Stimulated activated CD4-positive, alpha-beta T cell treated with anti-CD3 and anti-CD28 coated beads, Interleukin-4, amount 100 ng/mL, for 48 hours (primary cell): ENCODE data around the gene TRRAP.
"Not testable (repeated sequence)": the region's sequence is repeated elsewhere in the genome, so short reads cannot be mapped to it uniquely, and the experiment has no call there.

Experiments
- DNase-seq, 2 donors: peaks; one replicate each; pipeline ENCODE4 v3.0.0-alpha.2; 2020; ENCODE audit warnings: low read depth in 2 of 2

The TRRAP gene

GRCh38 chr7:98878365-98879197 lies at the start of gene TRRAP:
TSS of gene TRRAP (plus strand) at chr7:98878532. CDS start at chr7:98881151, 2,619 bp downstream.
- DNase-seq = peak; percentile 75

- no peak for DNase-seq
Observed at GRCh38 chr7:98830972-98831548, 47.3 kb upstream of the TRRAP start.

DNA sequence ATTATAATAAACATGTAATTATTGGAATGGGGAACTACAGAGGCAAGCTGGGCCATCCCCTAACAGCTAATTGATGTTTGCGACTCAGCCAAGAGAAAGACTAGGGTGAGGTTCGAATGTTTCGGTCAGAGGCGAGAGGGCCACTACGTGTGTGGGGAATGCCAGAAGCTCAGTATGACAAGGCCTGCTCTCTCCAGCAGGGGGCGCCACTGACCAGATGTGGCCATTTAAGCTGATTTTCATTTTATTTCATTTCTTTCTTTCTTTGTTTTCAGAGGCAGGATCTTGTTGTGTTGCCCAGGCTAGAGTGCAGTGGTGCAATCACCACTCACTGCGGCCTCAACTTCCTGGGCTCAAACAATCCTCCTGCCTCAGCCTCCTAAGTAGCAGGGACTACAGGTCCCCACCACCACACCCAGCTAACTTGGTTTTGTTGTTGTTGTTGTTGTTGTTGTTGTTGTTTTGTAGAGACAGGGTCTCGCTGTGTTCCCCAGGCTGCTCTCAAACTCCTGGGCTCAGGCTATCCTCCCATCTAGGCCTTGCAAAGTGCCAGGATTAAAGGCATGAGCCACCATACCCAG lies 46.6 kb upstream of the TRRAP start:
- peak; percentile 30 to 60 for DNase-seq

DNA sequence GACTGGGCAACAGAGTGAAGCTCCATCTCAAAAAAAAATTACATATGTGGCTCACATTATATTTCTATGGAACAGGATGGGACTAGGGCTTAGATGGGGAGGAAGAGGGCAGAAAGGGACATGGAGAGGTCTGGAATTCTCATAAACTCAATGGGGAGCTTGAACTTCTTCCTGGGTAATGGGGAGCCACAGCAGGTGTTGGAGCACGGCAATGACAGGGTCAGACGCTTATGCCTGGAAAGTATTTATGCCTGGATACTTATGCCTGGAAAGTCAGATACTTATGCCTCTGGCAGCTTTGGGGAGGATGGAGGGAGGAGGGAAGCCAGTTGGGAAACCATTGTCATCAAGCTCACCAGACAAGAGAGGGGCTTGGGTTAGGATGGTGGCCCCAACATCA lies 45.3 kb upstream of the TRRAP start:
- no peak for DNase-seq

GRCh38 chr7:98834949-98835348 lies 43.4 kb upstream of the TRRAP start:
- no peak for DNase-seq

DNA sequence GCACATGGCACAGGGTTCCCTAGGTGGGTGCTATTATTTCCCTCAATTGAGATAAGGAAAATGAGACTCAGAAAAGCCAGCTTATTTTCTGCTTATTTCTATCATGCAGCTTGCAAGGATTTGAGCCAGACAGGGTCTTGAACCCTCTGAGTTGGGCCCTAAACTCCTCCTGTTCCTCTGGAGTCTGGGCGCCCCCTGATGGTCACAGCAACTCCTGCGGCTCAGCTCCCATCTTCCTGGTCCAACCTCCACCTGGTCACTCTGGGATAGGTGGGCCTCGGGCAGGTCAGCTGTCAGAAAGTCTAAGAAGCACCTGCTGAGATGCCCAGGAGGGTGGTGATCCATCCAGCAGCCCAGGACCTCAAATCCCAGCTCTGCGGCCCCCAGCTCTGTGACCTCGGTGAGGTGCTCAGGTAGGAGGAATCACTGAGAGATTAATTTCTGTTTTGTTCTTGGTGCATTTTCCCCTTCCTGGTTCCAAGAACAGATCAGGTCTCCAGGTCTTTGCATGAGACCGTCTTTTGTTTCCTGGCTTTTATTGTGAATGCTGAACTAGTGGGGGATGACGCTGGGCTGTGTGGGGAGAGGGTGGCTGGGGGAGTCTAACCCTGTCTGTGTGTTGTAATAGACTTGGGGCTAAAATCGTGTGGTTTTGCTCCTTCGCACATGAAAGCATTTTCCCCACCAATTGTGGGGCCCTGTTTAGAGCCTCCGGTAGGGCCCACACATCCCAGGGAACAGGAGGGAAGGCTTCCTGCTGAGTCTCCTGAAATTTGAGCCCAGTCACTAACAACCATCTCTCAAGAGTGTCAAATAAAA lies 41.3 kb upstream of the TRRAP start:
- DNase-seq = peak; percentile 8 to 33

- DNase-seq = no peak
Observed at GRCh38 chr7:98837630-98837972, 40.7 kb upstream of the TRRAP start.

- no peak for DNase-seq
Observed at GRCh38 chr7:98840096-98840495, 38.2 kb upstream of the TRRAP start.

GRCh38 chr7:98840722-98841121 lies 37.6 kb upstream of the TRRAP start:
- no peak for DNase-seq

- peak; percentile 49 to 70 for DNase-seq
Observed at GRCh38 chr7:98841179-98841997, 36.9 kb upstream of the TRRAP start.

DNA sequence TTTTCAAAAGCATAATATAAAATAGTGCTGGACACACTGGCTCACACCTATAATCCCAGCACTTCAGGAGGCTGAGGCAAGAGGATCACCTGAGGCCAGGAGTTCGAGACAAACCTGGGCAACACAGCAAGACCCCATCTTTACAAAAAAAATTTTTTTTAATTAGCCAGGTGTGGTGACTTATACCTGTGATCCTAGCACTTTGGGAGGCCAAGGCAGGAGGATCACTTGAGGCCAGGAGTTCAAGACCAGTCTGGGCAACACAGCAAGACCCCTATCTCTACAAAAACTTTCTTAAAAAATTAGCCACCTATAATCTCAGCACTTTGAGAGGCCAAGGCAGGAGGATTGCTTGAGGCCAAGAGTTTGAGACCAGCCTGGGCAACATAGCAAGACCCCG lies 35.8 kb upstream of the TRRAP start:
- DNase-seq = not testable (repeated sequence)

DNA sequence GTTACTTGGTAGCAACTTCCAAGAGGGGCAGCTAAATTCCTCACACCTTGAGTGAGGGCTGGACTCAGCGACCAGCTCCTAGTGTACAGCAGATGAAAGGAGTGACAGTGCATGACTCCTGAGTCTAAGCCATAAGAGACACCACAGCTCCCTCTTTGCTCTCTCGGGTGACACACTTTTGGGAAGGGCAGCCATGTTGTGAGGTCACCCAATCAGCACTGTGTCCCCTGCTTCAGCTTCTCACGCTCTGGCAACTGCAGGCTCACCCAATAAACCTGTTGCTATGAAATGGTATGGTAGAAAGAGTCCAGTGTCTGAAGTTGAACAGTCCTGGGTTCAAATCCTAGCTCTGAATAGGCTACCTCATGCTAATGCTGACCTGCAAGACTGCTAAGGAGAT lies 29.4 kb upstream of the TRRAP start:
- DNase-seq = no peak

- DNase-seq = no peak
Observed at GRCh38 chr7:98852826-98853225, 25.5 kb upstream of the TRRAP start.

DNA sequence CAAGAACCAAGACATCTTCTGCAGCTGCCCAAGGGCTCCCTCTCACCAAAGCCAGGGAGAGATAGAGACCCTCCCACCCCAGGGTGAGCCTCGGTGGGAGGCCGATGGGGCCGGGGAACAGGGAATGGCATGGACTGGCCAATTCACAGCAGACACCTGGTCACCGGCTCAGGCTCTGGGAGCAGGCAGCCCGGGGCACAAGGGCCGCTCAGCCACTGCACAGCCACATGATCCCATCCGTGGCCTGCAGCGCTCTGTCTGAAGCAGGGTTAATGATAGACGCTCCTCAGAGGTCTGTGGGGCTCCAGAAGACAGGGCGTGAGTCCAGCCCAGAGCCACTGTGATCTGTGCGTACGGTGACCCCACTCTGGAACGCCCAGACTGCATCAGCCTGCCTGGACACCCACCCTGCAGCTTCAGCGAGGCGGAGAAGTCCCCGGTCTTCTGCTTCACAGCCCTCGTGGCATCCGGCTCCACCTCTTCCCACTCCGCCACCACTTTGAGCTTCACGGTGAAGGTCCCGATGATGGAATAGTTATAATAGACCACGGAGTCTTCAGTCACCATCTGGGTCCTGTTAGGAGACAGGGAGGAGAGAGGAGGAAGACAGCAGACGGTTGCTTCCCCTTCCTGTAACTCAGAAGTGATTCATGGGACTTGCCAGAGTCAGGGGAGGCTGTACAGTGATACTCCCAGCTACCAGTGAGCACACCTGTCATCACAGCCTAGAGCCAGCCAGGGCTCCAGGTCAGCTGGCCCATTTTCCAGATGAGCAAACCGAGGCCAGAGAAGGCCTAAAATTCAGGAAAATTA lies 22.5 kb upstream of the TRRAP start:
- DNase-seq = no peak

GRCh38 chr7:98860071-98860470 lies 18.3 kb upstream of the TRRAP start:
- no peak for DNase-seq

- DNase-seq = no peak
Observed at GRCh38 chr7:98862203-98862602, 16.1 kb upstream of the TRRAP start.

DNA sequence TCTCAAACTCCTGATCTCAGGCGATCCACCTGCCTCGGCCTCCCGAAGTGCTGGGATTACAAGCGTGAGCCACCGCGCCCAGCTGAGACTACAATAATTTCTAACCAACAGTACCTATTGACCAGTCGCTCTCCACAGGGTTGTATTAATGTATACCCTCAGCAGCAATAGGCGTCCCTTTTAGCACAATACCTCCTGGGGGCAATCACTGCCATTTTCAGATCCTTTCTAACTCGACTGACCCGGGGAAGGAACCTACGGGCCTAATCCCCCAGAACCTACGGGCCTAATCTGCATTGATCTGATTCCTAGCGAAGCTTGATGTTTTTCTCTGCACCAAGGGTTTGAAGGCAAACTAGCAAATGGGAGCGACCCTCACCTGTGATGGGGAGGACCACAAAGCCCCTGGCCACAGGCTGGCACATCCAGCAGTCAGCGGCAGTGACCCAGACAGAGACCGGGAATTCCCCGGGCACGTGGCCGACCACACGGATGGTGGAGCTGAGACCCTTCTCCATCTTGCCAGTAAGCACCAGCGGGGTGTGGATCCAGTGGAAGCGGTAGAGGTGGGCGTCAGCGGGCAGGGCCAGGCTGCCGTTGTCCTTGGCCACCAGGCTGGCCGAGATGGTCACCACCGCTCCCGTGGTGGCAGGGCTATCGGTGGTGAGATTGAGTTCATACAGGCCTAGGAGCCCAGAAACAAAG lies 15.5 kb upstream of the TRRAP start:
- no peak for DNase-seq

GRCh38 chr7:98863601-98864000 lies 14.7 kb upstream of the TRRAP start:
- DNase-seq = no peak

DNA sequence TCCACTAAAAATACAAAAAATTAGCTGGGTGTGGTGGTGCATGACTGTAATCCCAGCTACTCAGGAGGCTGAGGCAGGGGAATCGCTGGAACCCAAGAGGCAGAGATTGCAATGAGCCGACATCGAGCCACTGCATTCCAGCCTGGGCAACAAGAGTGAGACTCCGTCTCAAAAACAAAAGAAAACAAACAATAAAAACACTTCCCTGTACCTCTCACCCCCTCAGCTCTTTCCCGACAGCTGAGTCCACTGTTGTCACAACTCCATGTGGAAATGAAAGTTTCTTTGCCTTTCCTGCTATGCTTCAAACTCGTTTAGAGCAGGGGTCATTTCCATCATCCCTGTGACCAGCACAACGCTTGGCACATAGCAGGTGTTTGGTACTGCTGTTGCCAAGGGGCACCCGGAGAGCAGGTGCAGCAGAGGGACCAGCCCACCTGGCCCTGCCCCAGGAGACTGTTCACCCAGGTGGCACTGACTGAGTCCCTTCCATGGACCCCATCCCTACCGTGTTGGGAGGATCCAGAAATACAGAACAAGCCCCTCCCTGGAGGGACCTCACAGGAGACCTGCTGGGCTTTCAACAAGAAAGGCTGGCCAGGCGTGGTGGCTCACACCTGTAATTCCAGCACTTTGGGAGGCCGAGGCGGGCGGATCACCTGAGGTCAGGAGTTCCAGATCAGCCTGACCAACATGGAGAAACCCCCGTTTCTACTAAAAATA lies 13.4 kb upstream of the TRRAP start:
- no peak for DNase-seq
